Measurements from ENCODE around the gene PACSIN1.

The PACSIN1 gene

DNA sequence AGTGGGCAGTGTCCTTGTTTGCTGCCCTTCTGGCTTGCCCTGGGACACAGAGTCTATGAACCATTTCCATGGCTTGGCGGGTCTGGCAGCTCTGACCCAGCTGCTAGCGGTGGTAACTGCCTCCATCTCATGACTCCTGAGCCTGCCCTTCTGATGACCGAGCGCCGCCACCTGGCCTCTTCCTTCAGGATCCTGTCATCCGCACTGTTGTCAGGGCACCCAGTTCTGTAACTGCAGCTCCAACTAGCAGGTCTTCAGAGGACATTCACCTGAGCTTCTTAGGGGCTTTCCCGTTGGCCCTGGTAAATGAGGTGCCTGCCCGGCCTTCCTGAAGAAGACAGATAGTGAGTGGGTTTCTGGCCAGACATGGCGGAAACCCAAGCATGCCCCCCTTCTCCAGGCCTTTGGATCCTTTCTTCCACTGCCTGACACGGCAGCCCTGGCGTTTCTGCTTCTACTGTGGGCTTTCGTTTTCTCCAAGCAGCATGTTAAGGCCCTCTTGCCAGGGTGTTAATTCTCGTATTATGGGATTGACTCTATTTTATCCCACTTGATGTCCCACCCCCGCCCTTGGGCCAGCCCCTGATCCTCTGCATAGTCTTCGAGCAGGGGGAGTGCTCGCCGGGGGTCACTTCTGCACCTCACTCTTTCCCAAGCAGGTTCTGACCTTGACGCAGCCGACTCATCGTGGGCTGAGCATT lies 24.7 kb downstream of the PACSIN1 start:
- 0 out of 2 replicates have a peak, but pooled peaks cover 3% of the 10 kb centered on the region for H3F3A ChIP-seq (ENCODE audit: insufficient read depth)
- no peaks in the 10 kb centered on the region for H3K79me2 ChIP-seq (ENCODE audit: insufficient read depth, low read length)
- no peak overlapping the region for H3K27ac ChIP-seq (ENCODE audit: low read depth, low read length)
- no peaks in the 10 kb centered on the region for H3K36me3 ChIP-seq (ENCODE audit: low read length)
- H3K9me2 ChIP-seq (replicated peaks; ENCODE audit: insufficient read depth, low read length) = no peaks in the 10 kb centered on the region
- H3K4me2 ChIP-seq (ENCODE audit: low read depth, low read length, poor library complexity, severe bottlenecking) = no peak overlapping the region
- no peaks in the 10 kb centered on the region for H3K27me3 ChIP-seq (ENCODE audit: low read length)
- no peaks in the 10 kb centered on the region for H4K20me1 ChIP-seq (ENCODE audit: low read depth, low read length)
- no peak overlapping the region for H3K9ac ChIP-seq (ENCODE audit: low read length)
- no peak overlapping the region for H3K4me3 ChIP-seq (ENCODE audit: insufficient read depth, low read length, poor library complexity, severe bottlenecking)
- H2AFZ ChIP-seq (ENCODE audit: low read depth, low read length, severe bottlenecking) = no peak overlapping the region
- H3K9me3 ChIP-seq (ENCODE audit: insufficient read depth, low read length) = no peaks in the 10 kb centered on the region
- TF ChIP-seq, protein P1, sequence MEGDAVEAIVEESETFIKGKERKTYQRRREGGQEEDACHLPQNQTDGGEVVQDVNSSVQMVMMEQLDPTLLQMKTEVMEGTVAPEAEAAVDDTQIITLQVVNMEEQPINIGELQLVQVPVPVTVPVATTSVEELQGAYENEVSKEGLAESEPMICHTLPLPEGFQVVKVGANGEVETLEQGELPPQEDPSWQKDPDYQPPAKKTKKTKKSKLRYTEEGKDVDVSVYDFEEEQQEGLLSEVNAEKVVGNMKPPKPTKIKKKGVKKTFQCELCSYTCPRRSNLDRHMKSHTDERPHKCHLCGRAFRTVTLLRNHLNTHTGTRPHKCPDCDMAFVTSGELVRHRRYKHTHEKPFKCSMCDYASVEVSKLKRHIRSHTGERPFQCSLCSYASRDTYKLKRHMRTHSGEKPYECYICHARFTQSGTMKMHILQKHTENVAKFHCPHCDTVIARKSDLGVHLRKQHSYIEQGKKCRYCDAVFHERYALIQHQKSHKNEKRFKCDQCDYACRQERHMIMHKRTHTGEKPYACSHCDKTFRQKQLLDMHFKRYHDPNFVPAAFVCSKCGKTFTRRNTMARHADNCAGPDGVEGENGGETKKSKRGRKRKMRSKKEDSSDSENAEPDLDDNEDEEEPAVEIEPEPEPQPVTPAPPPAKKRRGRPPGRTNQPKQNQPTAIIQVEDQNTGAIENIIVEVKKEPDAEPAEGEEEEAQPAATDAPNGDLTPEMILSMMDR (IDR thresholded peaks at IDR 0.05; ENCODE audit: insufficient read depth, low read length, poor library complexity, severe bottlenecking) = no peak
- TF ChIP-seq EZH2phosphoT487 (conservative IDR thresholded peaks at IDR 0.05; ENCODE audit: low read length) = no peak

DNA sequence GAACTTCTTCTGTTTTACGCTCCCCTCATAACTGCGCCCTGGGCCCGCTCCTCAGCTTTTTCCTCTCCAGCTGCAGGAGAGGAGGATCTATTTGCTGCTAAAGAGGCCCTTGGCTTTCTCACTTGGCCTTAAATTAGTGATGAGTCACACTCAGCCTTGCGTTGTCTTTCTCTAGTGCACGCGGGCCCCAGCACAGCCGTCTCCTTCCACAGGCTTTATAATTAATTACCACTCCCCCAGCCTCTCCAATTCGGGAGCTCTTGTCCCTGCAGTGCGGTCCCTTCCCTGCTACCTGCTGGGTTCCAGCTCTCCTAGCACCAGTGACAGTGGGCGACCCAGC lies 25.2 kb downstream of the PACSIN1 start:
- Histone ChIP-seq H3K4me3 (ENCODE audit: insufficient read depth, low read length, poor library complexity, severe bottlenecking) (no peak overlapping the region), H3K36me3 (ENCODE audit: low read length) (no peaks in the 10 kb centered on the region), H3K27ac (ENCODE audit: low read depth, low read length) (no peak overlapping the region), H3K79me2 (ENCODE audit: insufficient read depth, low read length) (no peaks in the 10 kb centered on the region), H3K9ac (ENCODE audit: low read length) (no peak overlapping the region), H3K9me2 (replicated peaks; ENCODE audit: insufficient read depth, low read length) (no peaks in the 10 kb centered on the region), H2AFZ (ENCODE audit: low read depth, low read length, severe bottlenecking) (no peak overlapping the region), H3K9me3 (ENCODE audit: insufficient read depth, low read length) (no peaks in the 10 kb centered on the region), H3K4me2 (ENCODE audit: low read depth, low read length, poor library complexity, severe bottlenecking) (no peak overlapping the region), H3K27me3 (ENCODE audit: low read length) (no peaks in the 10 kb centered on the region), H4K20me1 (ENCODE audit: low read depth, low read length) (no peaks in the 10 kb centered on the region), H3F3A (ENCODE audit: insufficient read depth) (no peaks in the 10 kb centered on the region)
- TF ChIP-seq EZH2phosphoT487 (conservative IDR thresholded peaks at IDR 0.05; ENCODE audit: low read length) = no peak
- TF ChIP-seq, protein P1 (IDR thresholded peaks at IDR 0.05; ENCODE audit: insufficient read depth, low read length, poor library complexity, severe bottlenecking) = no peak

GRCh38 chr6:34493344-34493743 lies 27.5 kb downstream of the PACSIN1 start:
- Histone ChIP-seq H3F3A (ENCODE audit: insufficient read depth) (no peaks in the 10 kb centered on the region), H3K4me2 (ENCODE audit: low read depth, low read length, poor library complexity, severe bottlenecking) (no peak overlapping the region), H3K36me3 (ENCODE audit: low read length) (no peaks in the 10 kb centered on the region), H4K20me1 (ENCODE audit: low read depth, low read length) (no peaks in the 10 kb centered on the region), H3K9me3 (ENCODE audit: insufficient read depth, low read length) (no peaks in the 10 kb centered on the region), H3K79me2 (ENCODE audit: insufficient read depth, low read length) (no peaks in the 10 kb centered on the region), H3K27me3 (ENCODE audit: low read length) (no peaks in the 10 kb centered on the region), H3K9me2 (replicated peaks; ENCODE audit: insufficient read depth, low read length) (no peaks in the 10 kb centered on the region), H3K27ac (ENCODE audit: low read depth, low read length) (no peak overlapping the region), H3K4me3 (ENCODE audit: insufficient read depth, low read length, poor library complexity, severe bottlenecking) (no peak overlapping the region), H2AFZ (ENCODE audit: low read depth, low read length, severe bottlenecking) (no peak overlapping the region), H3K9ac (ENCODE audit: low read length) (no peak overlapping the region)
- TF ChIP-seq, protein P1 (IDR thresholded peaks at IDR 0.05; ENCODE audit: insufficient read depth, low read length, poor library complexity, severe bottlenecking) = no peak
- no peak for TF ChIP-seq EZH2phosphoT487 (conservative IDR thresholded peaks at IDR 0.05; ENCODE audit: low read length)

Measured in SU-DHL-6 (cell line).